ENCODE data around the gene IFI35. TPM values are rescaled to one million over a fixed set of nuclear protein-coding genes. Genes with fewer than 3 reads are reported as not detected.

IFI35 gene
- total RNA-seq, 2 experiments from 2014 or later: 125 to 137 TPM

DNA sequence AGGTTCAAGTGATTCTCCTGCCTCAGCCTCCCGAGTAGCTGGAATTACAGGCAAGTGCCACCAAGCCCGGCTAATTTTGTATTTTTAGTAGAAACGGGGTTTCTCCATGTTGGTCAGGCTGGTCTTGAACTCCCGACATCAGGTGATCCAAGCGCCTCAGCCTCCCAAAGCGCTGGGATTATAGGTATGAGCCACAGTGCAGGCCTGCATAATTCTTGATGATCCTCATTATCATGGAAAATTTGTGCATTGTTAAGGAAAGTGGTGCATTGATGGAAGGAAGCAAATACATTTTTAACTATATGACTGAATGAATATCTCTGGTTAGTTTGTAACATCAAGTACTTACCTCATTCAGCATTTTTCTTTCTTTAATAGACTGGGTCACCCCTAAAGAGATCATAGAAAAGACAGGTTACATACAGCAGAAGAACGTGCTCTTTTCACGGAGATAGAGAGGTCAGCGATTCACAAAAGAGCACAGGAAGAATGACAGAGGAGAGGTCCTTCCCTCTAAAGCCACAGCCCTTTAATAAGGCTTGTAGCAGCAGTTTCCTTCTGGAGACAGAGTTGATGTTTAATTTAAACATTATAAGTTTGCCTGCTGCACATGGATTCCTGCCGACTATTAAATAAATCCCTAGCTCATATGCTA is 56.5 kb downstream of the IFI35 start:
- Mint-ChIP-seq H3K27me3 (no peaks in the 10 kb centered on the region), H3K36me3 (ENCODE audit: low read depth) (peaks cover 21% of the 10 kb centered on the region), H3K4me1 (no peaks in the 10 kb centered on the region), H3K9me3 (no peaks in the 10 kb centered on the region), H3K27ac (no peak overlapping the region), H3K4me3 (no peak overlapping the region)
- CTCF ChIA-PET: interaction anchor here (0.6 kb wide), 1 partner anchor 69 kb away, joined by 4 read pairs; no protein-coding TSS in a partner anchor
- POLR2A ChIA-PET: no interaction called here
- no peak for DNase-seq

Other genes starting within 250 kb of the IFI35 start
- gene RAMP2, start 245.6 kb upstream of the IFI35 start, total RNA-seq: not detected
- 10 to 100 TPM; 51.9 to 59.4 TPM for gene VPS25, start 233.3 kb upstream of the IFI35 start, total RNA-seq
- under 1 TPM; 0.47 to 0.77 TPM for gene WNK4, start 226.2 kb upstream of the IFI35 start, total RNA-seq
- 10 to 100 TPM; 41.2 to 45.1 TPM for gene COA3, start 208.1 kb upstream of the IFI35 start, total RNA-seq
- gene CNTD1, start 207.9 kb upstream of the IFI35 start, total RNA-seq: not detected
- gene BECN1, start 182.5 kb upstream of the IFI35 start, total RNA-seq: 10 to 100 TPM; 87.0 to 87.6 TPM
- 100 to 1,000 TPM; 110 to 111 TPM for gene PSME3, start 173.4 kb upstream of the IFI35 start, total RNA-seq
- gene AOC2, start 162.2 kb upstream of the IFI35 start, total RNA-seq: 1 to 10 TPM; 1.5 to 1.9 TPM
- gene AOC3, start 155.6 kb upstream of the IFI35 start, total RNA-seq: under 1 TPM; 0.56 to 0.79 TPM
- gene G6PC1, start 106.0 kb upstream of the IFI35 start, total RNA-seq: not detected
- 10 to 100 TPM; 31.4 to 43.0 TPM for gene AARSD1, start 42.3 kb upstream of the IFI35 start, total RNA-seq
- gene PTGES3L, start 26.7 kb upstream of the IFI35 start, total RNA-seq: under 1 TPM; 0.12 to 0.22 TPM
- 10 to 100 TPM; 13.0 to 14.0 TPM for gene RUNDC1, start 26.2 kb upstream of the IFI35 start, total RNA-seq
- 1,000 to 10,000 TPM; 1,014 to 1,124 TPM for gene RPL27, start 8.4 kb upstream of the IFI35 start, total RNA-seq
- gene VAT1, start 15.6 kb downstream of the IFI35 start, total RNA-seq: 10 to 100 TPM; 10.2 to 12.8 TPM
- gene RND2, start 18.4 kb downstream of the IFI35 start, total RNA-seq: under 1 TPM in 1 of 2 experiments, not detected in 1; 0.05 TPM
- 10 to 100 TPM; 67.4 to 76.0 TPM for gene BRCA1, start 118.6 kb downstream of the IFI35 start, total RNA-seq
- gene NBR1, start 164.4 kb downstream of the IFI35 start, total RNA-seq: 10 to 100 TPM; 53.9 to 54.3 TPM
- gene TMEM106A, start 205.1 kb downstream of the IFI35 start, total RNA-seq: 10 to 100 TPM; 11.7 to 11.8 TPM
- not detected for gene CCDC200, start 221.8 kb downstream of the IFI35 start, total RNA-seq
- 1,000 to 10,000 TPM; 5,823 to 8,052 TPM for gene RNU2-1, start 227.2 kb downstream of the IFI35 start, total RNA-seq

Measured in activated CD4-positive, alpha-beta T cell treated with anti-CD3 and anti-CD28 coated beads, Interleukin-2, amount 10 ng/mL, durations not matched to agents 7 days and 5 days (primary cell).